ENCODE data around the gene LIPH.

LIPH gene

GRCh38 chr3:185584686-185585085, 32.3 kb upstream of the LIPH start:
- TF ChIP-seq FOXP2 (optimal IDR thresholded peaks at IDR 0.05; ENCODE audit: borderline replicate concordance, extremely low read depth, extremely low read length, insufficient read depth) (no peak), TAF1 (IDR thresholded peaks at IDR 0.05; ENCODE audit: borderline replicate concordance, insufficient read depth, low read length) (no peak), SIN3A (IDR thresholded peaks at IDR 0.05; ENCODE audit: borderline replicate concordance, insufficient read depth, low read length) (no peak), POLR2AphosphoS5 (IDR thresholded peaks at IDR 0.05; ENCODE audit: low read depth, low read length) (no peak), REST (IDR thresholded peaks at IDR 0.05; ENCODE audit: insufficient read depth in 1 of 2, low read depth in 2 of 2, low read length in 2 of 2) (no peak)

GRCh38 chr3:185583925-185584324, 31.5 kb upstream of the LIPH start:
- no peak for TF ChIP-seq FOXP2 (optimal IDR thresholded peaks at IDR 0.05; ENCODE audit: borderline replicate concordance, extremely low read depth, extremely low read length, insufficient read depth)
- TF ChIP-seq SIN3A (IDR thresholded peaks at IDR 0.05; ENCODE audit: borderline replicate concordance, insufficient read depth, low read length): no peak
- no peak for TF ChIP-seq TAF1 (IDR thresholded peaks at IDR 0.05; ENCODE audit: borderline replicate concordance, insufficient read depth, low read length)
- no peak for TF ChIP-seq POLR2AphosphoS5 (IDR thresholded peaks at IDR 0.05; ENCODE audit: low read depth, low read length)
- no peak for TF ChIP-seq REST (IDR thresholded peaks at IDR 0.05; ENCODE audit: insufficient read depth in 1 of 2, low read depth in 2 of 2, low read length in 2 of 2)

- TF ChIP-seq POLR2AphosphoS5 (IDR thresholded peaks at IDR 0.05; ENCODE audit: low read depth, low read length): no peak
- no peak for TF ChIP-seq SIN3A (IDR thresholded peaks at IDR 0.05; ENCODE audit: borderline replicate concordance, insufficient read depth, low read length)
- no peak for TF ChIP-seq TAF1 (IDR thresholded peaks at IDR 0.05; ENCODE audit: borderline replicate concordance, insufficient read depth, low read length)
- TF ChIP-seq FOXP2 (optimal IDR thresholded peaks at IDR 0.05; ENCODE audit: borderline replicate concordance, extremely low read depth, extremely low read length, insufficient read depth): no peak
- TF ChIP-seq REST (IDR thresholded peaks at IDR 0.05; ENCODE audit: insufficient read depth in 1 of 2, low read depth in 2 of 2, low read length in 2 of 2): no peak
Measured at GRCh38 chr3:185582871-185583270, 30.5 kb upstream of the LIPH start.

GRCh38 chr3:185582236-185582635, 29.8 kb upstream of the LIPH start:
- no peak for TF ChIP-seq TAF1 (IDR thresholded peaks at IDR 0.05; ENCODE audit: borderline replicate concordance, insufficient read depth, low read length)
- no peak for TF ChIP-seq POLR2AphosphoS5 (IDR thresholded peaks at IDR 0.05; ENCODE audit: low read depth, low read length)
- TF ChIP-seq FOXP2 (optimal IDR thresholded peaks at IDR 0.05; ENCODE audit: borderline replicate concordance, extremely low read depth, extremely low read length, insufficient read depth): no peak
- TF ChIP-seq REST (IDR thresholded peaks at IDR 0.05; ENCODE audit: insufficient read depth in 1 of 2, low read depth in 2 of 2, low read length in 2 of 2): no peak
- no peak for TF ChIP-seq SIN3A (IDR thresholded peaks at IDR 0.05; ENCODE audit: borderline replicate concordance, insufficient read depth, low read length)

GRCh38 chr3:185572183-185572582, 19.8 kb upstream of the LIPH start:
- no peak for TF ChIP-seq POLR2AphosphoS5 (IDR thresholded peaks at IDR 0.05; ENCODE audit: low read depth, low read length)
